ENCODE results near the gene C8A. TPM values are rescaled to one million over a fixed set of nuclear protein-coding genes. Genes with fewer than 3 reads are reported as not detected.

C8A gene
- total RNA-seq, 1 experiment from 2014 or later = not detected

GRCh38 chr1:56961426-56961825 lies 106.8 kb downstream of the C8A start:
- intact Hi-C loops (cut with micrococcal nuclease; ENCODE audit: unreplicated experiment) = no loop called here

GRCh38 chr1:56963667-56964066 lies 109.1 kb downstream of the C8A start:
- intact Hi-C loops (cut with micrococcal nuclease; ENCODE audit: unreplicated experiment) = no loop called here
- no peak overlapping the region for H3K4me2 ChIP-seq
- H3K27me3 ChIP-seq (ENCODE audit: insufficient read depth, low read depth) = peaks cover 51% of the 10 kb centered on the region
- H3F3A ChIP-seq (ENCODE audit: insufficient read depth, low read depth) = no peaks in the 10 kb centered on the region
- no peak for TF ChIP-seq EZH2 (IDR thresholded peaks at IDR 0.05; ENCODE audit: low read depth)
- TF ChIP-seq, protein P1, sequence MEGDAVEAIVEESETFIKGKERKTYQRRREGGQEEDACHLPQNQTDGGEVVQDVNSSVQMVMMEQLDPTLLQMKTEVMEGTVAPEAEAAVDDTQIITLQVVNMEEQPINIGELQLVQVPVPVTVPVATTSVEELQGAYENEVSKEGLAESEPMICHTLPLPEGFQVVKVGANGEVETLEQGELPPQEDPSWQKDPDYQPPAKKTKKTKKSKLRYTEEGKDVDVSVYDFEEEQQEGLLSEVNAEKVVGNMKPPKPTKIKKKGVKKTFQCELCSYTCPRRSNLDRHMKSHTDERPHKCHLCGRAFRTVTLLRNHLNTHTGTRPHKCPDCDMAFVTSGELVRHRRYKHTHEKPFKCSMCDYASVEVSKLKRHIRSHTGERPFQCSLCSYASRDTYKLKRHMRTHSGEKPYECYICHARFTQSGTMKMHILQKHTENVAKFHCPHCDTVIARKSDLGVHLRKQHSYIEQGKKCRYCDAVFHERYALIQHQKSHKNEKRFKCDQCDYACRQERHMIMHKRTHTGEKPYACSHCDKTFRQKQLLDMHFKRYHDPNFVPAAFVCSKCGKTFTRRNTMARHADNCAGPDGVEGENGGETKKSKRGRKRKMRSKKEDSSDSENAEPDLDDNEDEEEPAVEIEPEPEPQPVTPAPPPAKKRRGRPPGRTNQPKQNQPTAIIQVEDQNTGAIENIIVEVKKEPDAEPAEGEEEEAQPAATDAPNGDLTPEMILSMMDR (conservative IDR thresholded peaks at IDR 0.05) = no peak
- ChIA-PET POLR2A (ENCODE audit: unreplicated experiment) (no interaction called here), CTCF (no interaction called here)
- H3K36me3 ChIP-seq (ENCODE audit: low read depth) = no peaks in the 10 kb centered on the region
- no peak overlapping the region for H3K27ac ChIP-seq
- no peaks in the 10 kb centered on the region for H3K9me2 ChIP-seq (ENCODE audit: insufficient read depth)
- no peaks in the 10 kb centered on the region for H3K4me1 ChIP-seq (replicated peaks; ENCODE audit: insufficient read depth)
- H3K79me2 ChIP-seq (ENCODE audit: low read depth) = no peaks in the 10 kb centered on the region
- H3K4me3 ChIP-seq = no peak overlapping the region
- H4K20me1 ChIP-seq (ENCODE audit: insufficient read depth) = no peaks in the 10 kb centered on the region
- H2AFZ ChIP-seq = no peak overlapping the region
- BruUV-seq (replicated peaks) = no TSS peak
- no peaks in the 10 kb centered on the region for H3K9me3 ChIP-seq (ENCODE audit: insufficient read depth, low read depth)
- no peak for DNase-seq

More at GRCh38 chr1:56961426-56961825, 106.8 kb downstream of the C8A start:
- H3K27ac ChIP-seq = no peak overlapping the region
- TF ChIP-seq, protein P1 (conservative IDR thresholded peaks at IDR 0.05) = no peak
- TF ChIP-seq EZH2 (IDR thresholded peaks at IDR 0.05; ENCODE audit: low read depth) = no peak
- H3K4me3 ChIP-seq = no peak overlapping the region
- CTCF ChIA-PET = no interaction called here
- H2AFZ ChIP-seq = no peak overlapping the region
- BruUV-seq (replicated peaks) = no TSS peak
- H3K4me2 ChIP-seq = no peak overlapping the region
- H3K4me1 ChIP-seq (replicated peaks; ENCODE audit: insufficient read depth) = no peaks in the 10 kb centered on the region
- H3K36me3 ChIP-seq (ENCODE audit: low read depth) = no peaks in the 10 kb centered on the region
- H3K27me3 ChIP-seq (ENCODE audit: insufficient read depth, low read depth) = peaks cover 55% of the 10 kb centered on the region
- no peaks in the 10 kb centered on the region for H3F3A ChIP-seq (ENCODE audit: insufficient read depth, low read depth)
- H3K9me3 ChIP-seq (ENCODE audit: insufficient read depth, low read depth) = no peaks in the 10 kb centered on the region
- H4K20me1 ChIP-seq (ENCODE audit: insufficient read depth) = no peaks in the 10 kb centered on the region
- no peak for DNase-seq
- POLR2A ChIA-PET (ENCODE audit: unreplicated experiment) = no interaction called here
- no peaks in the 10 kb centered on the region for H3K79me2 ChIP-seq (ENCODE audit: low read depth)
- no peaks in the 10 kb centered on the region for H3K9me2 ChIP-seq (ENCODE audit: insufficient read depth)

- no peaks in the 10 kb centered on the region for H3K4me1 ChIP-seq (replicated peaks; ENCODE audit: insufficient read depth)
- no peak overlapping the region for H3K4me2 ChIP-seq
- ChIA-PET CTCF (no interaction called here), POLR2A (ENCODE audit: unreplicated experiment) (no interaction called here)
- H3F3A ChIP-seq (ENCODE audit: insufficient read depth, low read depth) = no peaks in the 10 kb centered on the region
- no TSS peak for BruUV-seq (replicated peaks)
- no peak overlapping the region for H3K27ac ChIP-seq
- no peak overlapping the region for H3K4me3 ChIP-seq
- no peaks in the 10 kb centered on the region for H4K20me1 ChIP-seq (ENCODE audit: insufficient read depth)
- no peaks in the 10 kb centered on the region for H3K9me2 ChIP-seq (ENCODE audit: insufficient read depth)
- TF ChIP-seq EZH2 (IDR thresholded peaks at IDR 0.05; ENCODE audit: low read depth) = no peak
- TF ChIP-seq, protein P1 (conservative IDR thresholded peaks at IDR 0.05) = no peak
- peaks cover 48% of the 10 kb centered on the region for H3K27me3 ChIP-seq (ENCODE audit: insufficient read depth, low read depth)
- intact Hi-C loops (cut with micrococcal nuclease; ENCODE audit: unreplicated experiment) = loop anchor here (5.0 kb wide), 1 partner anchor 322 kb away; no protein-coding TSS in a partner anchor
- H2AFZ ChIP-seq = no peak overlapping the region
- H3K79me2 ChIP-seq (ENCODE audit: low read depth) = no peaks in the 10 kb centered on the region
- no peaks in the 10 kb centered on the region for H3K36me3 ChIP-seq (ENCODE audit: low read depth)
- no peak for DNase-seq
- no peaks in the 10 kb centered on the region for H3K9me3 ChIP-seq (ENCODE audit: insufficient read depth, low read depth)
Observed at GRCh38 chr1:56964349-56965017, 109.9 kb downstream of the C8A start.
